HG02798 (cell line): Measurements from ENCODE around the gene TRIM16.
A peak's percentile ranks its signal among the peaks of the same experiment; 100 is the strongest.
"Not testable (repeated sequence)": the region's sequence is repeated elsewhere in the genome, so short reads cannot be mapped to it uniquely, and the experiment has no call there.

Experiments
- ATAC-seq: cut with Tn5 transposase; IDR thresholded peaks from one replicate; pipeline ENCODE4 v1.9.1; 2021; ENCODE audit warnings: mild to moderate bottlenecking; ENCODE audit not compliant: unreplicated experiment, poor library complexity

The TRIM16 gene

DNA sequence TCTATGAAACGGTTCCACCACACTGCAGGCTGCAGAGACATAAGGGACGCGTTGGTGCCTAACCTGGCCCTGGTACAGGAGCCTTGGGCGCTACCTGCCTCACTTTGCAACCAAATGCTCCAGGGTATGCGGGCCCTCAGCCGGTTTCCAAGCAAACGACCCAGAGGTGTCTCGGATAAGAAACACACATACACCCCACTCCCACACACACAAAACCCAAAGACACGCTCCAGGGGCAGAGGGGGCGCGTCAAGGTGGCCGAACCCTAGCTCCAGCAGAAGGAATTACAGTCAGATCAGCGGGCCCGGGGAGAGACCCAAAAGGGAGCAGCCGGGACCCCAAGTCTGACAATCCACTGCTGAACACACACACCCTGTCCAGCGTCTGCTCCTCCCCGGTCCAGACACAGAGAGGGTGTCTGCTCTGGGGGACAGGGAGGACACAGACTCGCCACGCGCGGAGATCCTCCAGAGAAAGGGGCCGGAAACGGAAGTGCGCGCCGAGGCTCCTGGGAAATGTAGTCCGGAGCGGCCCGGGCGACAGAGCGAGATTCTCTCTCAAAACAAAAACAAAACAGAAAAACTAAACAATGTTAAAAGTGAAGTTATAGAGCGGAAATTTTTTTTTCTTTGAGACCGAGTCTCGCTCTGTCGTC lies at the start of gene TRIM16:
TSS of gene TRIM16 (minus strand) at position 488 of the 655 bp plus-strand sequence. CDS start 32,702 bp downstream, outside the sequence.
- ATAC-seq, result peak; percentile 96

DNA sequence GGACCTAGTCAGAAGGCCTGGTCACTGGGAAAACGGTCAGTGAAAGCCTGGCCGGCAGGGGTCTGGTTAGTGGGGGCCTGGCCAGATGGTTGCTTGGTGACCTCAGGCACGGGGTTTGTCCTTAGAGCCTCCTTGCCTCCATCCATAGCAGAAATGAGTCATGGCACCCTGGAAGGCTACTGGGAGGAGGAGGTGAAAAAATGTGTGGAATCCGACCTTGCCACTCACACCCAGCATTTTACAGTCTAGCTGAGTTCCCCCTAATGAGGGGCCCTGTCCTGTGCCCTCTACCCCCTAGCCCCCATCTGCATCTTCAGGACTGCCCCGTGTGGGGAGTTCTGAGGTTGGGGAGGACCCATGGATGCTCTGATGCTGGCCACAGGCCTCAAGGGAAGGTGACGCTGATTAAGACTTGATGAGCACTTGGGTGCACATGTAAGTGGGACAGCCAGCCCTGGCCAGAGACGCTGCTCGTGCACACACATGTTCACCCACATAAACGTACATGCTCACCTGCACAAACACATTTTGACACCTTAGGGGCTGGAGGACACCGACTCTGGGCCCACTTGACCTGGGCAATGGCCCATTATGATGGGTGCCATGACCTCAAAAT lies 49.2 kb upstream of the TRIM16 start:
- ATAC-seq, result not testable (repeated sequence)

DNA sequence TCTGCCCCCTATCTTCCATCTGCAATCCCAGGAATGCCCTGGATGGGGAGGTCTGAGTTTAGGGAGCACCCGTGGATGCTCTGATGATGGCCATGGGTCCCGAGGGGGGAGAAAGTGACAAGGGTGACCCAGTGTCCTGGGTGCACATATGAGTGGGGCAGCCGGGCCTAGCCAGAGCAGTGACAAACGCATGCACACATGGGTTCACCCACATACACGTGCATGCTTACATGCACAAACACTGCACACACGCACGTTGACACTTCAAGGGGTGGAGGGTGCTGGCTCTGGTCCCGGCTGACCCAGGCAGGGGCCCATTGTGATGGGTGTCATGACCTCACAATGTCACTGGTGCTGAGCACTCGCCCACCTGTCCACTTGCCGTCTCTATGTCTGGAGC lies 47.8 kb upstream of the TRIM16 start, which contains the start of gene TBC1D26:
TSS of gene TBC1D26 (plus strand) at position 384 of the 400 bp plus-strand sequence. CDS start 3,066 bp downstream, outside the sequence.
- not testable (repeated sequence) for ATAC-seq

DNA sequence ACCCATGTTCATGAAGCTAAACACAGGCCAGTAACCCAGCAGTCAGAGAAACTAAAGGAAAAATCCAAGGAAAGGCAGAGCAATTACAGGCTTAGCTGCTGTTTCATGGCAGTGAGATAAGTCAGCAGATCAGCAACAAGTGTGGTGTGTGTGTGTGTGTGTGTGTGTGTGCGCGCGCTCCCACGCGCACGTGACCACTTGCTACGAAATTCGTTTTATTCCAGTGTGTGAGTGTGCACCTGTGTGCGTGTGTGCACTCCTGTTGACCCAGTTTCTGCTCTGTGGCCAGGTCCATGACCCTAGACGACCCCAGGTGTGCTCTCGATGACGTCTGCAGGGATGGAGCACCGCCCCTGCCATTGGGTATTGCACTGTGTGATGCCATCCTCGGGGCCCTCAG lies 46.4 kb upstream of the TRIM16 start:
- not testable (repeated sequence) for ATAC-seq

DNA sequence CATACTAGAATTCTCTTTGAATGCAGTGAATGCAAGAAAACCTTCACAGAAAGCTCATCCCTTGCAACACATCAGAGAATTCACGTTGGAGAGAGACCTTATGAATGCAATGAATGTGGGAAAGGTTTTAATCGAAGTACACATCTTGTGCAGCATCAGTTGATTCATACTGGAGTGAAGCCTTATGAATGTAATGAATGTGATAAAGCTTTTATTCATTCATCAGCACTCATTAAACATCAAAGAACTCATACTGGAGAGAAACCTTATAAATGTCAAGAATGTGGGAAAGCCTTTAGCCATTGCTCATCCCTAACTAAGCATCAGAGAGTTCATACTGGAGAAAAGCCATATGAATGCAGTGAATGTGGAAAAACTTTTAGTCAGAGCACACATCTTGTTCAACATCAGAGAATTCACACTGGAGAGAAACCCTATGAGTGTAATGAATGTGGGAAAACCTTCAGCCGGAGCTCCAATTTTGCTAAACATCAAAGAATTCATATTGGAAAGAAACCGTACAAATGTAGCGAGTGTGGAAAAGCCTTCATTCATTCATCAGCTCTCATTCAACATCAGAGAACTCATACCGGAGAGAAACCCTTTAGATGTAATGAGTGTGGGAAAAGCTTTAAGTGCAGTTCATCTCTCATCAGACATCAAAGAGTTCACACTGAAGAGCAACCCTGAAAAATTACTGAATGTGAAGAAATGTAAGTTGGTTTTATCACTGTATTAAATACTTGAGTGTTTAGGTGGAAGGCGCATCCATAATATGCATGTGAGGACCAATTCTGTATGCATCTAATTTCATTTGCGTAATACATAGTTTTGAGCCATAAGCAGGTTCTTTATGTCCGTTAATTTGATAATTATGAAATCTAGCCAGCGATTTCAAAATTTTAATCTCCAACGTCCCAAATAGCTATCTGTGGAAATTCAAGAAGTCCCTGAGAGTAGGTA lies 32.8 kb upstream of the TRIM16 start:
- ATAC-seq, result not testable (repeated sequence)

DNA sequence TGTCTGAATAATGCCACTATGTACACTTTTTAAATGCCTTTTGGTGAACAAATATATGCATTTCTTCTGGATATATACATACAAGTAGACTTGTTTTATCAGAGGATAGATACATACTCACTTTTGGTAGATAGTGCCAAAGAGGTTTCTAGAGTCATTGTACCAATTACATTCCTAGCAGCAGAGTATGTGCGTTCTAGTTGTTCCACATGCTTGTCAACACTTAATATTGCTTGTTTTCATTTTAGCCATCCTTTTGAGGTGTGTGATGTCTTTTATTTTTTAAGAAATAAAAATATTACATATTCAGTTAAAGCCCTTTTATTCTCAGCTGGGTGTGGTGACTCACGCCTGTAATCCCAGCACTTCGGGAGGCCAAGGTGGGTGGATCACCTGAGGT lies 24.8 kb upstream of the TRIM16 start:
- not testable (repeated sequence) for ATAC-seq

DNA sequence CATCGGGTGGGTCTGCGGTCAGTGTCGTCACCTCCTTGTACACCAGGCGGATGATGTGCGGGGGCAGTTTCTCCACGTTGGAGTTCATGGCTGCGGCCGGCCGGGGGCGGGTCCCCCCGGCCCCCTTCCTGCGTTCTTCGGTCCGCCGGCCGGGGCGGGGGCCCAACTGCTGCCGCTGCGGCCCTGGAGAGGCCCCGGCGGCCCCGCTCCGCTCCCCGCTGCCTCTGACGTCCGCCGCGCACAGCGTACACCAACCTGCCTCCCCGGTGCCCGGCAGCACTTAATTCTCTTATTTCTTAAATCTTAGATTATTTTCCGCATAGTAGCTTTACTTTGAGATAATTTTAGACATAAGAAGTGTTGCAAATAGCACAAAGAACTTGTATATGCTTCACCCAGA lies 20.7 kb upstream of the TRIM16 start:
- ATAC-seq, result not testable (repeated sequence)

DNA sequence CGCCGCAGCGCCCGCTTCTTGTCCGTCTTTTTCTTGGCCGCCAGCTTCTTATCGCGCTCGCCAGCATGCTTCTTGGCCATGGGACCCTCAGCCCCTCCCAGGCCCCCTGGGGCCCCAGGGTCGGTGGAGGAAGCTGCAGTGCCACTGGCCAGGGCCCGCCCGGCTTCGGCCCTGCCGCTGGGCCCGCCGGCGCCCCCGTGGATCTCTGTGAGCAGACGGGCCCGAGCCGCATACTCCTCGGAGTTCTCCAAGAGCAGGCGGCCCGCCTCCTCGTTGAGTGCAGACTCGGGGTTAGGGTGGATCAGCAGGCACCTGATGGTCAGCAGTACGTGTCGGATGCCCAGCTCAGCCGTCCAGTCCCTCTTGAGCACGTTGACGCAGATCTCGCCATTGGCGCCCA lies 20.1 kb upstream of the TRIM16 start:
- not testable (repeated sequence) for ATAC-seq

DNA sequence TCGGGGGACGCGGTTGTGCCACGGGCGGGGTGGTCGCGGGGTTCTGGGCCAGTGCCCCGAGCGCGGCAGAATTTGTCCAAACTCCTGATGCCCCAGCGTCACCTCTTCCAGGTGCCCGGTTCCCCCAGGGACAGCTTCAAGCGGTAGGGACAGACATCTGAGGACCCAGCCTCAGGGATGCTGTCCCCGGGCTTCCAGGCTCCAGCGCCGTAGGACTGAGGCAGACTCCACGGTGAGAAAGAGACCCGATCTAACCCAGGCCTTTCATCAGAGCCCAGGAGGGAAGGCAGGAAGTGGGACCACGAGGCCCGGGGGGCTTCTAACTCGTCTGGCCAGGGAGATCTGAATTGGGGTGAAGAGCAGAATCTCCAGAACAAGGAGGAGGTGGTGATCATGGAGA lies 15.8 kb upstream of the TRIM16 start:
- not testable (repeated sequence) for ATAC-seq

DNA sequence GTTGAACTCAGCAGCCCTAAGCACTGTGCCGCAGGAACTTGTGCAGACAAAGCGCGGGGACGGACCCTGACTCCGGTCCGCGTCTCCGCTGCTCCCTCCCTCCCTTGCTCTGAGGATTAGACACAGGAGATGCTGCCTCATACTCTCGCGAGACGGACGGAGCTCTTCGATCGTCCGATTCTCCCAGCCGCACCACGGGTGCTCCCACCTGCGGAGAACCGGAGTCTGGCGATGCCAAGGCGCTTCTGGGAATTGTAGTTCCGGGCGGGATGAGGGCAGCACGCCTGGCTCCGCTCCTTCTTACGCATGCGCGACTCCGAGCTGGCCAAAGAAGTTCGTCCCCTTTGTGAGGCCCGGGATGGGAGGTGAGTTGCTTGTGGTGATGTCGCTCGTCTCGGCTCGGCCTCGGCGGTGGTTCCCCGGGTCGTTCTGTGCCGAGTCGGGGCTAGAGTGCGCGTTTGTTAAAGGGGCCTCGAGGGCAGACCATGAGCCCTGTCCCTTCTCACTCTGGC lies 15.4 kb upstream of the TRIM16 start, which contains the start of gene ZNF286A:
TSS of gene ZNF286A (plus strand) at position 340 of the 512 bp plus-strand sequence. CDS start 578 bp downstream, outside the sequence.
- peak; percentile 96 for ATAC-seq

DNA sequence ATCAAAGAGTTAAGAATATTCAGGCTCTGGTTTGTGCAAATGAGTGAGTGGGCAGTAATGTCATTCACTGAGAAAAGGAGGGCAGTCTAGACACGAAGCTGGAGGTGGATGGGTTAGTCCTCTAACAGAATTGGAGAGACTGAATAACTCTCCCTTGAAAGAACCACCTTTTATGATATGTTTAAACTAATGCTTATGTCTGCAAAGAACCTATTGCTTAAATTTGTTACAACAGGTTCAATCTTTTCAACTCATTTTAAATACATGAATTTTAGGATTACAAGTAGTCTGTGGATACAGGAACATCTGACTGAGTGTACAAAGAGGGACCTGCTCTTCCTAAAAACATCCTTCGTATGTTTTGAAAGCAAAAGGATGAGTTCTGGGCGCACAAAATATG lies 14.9 kb upstream of the TRIM16 start:
- ATAC-seq, result not testable (repeated sequence)

DNA sequence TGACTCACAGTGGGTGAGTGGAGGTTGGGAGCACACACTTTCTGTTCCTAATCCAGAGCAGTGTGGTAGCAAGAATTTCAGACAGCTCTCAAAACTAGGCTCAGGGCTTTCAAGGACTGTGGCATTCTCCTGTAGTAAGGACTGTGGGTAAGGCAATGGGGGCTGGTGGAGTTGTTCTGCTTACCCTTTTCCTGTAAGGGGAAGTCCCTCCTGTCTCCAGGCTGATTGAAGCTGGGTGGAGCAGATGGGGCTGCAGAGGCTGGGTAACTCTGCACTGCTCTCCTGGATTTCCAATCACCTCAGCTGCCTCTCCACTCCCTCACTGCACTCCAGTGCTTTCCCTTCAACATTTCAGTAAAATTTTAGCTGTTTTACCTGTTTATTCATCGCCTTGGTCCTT lies 3.4 kb upstream of the TRIM16 start:
- ATAC-seq, result not testable (repeated sequence)

DNA sequence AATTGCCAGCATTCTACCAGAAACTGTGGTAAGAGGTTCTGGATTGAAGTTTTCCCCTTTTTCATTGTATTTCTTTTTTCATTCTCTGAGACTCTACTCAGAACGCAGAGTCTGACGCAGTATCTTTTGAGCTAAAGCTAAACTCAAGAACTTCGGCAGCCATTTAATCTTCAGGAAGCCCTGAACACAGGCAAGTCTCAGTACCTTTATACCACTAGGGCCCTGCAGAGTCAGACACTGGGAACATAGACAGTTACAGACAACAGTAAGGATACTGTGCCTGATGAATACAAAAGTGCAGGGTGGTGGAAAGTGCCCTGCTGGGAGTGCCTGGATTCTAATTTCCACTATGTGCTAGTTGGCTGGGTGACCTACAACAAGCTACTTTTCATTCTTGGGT lies 976 bp downstream of the TRIM16 start:
- not testable (repeated sequence) for ATAC-seq

DNA sequence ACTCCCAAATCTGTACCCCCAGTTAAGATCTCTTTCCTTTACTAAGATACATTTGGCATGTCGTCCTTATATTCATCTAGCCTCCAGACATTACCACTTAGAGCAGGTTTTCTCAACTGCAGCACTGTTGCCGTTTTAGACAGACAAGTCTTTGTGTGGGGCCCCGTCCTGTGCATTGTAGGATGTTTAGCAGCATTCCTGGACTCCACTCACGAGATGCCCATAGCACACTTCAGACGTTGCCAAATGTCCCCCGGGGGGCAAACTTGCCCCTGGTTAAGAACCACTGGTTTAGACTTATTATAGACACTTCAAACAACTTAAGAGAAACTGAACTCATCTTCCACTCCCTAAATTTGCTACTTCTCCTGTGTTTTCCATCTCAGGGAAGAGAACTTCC lies 8.1 kb downstream of the TRIM16 start:
- not testable (repeated sequence) for ATAC-seq

DNA sequence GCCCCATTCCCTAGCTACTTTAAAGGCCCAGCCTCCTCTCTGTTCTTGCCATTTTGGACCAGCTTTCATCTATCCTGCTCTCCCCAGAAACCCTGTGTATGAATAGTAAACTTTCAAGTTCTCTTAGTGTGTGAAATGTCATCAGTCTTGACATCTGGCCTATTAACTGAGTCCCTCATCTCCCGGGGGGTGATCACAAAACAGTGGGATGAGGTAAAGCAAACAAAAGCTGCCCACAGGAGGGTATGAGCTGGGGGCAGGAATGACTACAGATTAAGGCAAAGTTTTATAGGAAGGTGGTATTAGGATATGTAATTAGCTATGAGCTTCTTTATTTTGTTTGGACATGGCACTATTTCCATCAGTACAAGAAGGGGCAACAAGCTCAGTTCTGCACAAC lies 9.5 kb downstream of the TRIM16 start:
- ATAC-seq, result not testable (repeated sequence)

DNA sequence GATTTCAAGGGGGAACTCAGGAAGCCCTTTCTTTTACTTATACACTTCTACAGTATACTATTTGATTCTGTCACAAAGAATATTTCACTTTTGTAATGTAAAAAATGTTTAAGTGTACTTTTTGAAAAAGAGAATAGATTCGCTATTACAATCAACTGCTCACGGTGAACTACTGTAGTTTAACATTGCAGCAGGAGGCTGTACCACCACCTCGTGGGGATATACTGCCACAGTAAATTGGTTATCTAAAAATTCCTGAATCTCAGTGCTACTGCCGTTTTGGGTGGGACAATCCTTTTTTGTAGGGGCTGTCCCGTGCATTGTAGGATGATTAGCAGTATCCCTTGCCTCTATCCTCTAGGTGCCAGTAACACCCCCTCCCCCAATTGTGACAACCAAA lies 14.6 kb downstream of the TRIM16 start:
- not testable (repeated sequence) for ATAC-seq

DNA sequence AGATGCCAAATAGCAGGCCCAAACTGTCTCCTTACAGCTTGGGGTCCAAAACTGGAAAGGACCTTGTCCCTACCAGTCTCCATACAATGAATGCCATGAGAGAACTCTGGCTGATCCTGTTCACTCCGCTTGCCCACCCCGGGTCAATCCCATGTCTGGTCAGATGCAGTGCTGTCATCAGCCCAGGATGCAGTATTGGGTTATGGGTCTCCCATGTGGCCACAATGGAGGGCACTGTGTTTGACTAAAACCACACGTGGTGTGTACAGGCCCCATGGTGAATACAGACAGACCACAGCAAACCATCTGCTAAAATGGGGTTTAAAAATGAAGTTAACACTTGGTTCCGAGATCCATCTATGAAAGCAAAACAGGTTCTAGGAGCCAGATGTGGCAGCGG lies 20.4 kb downstream of the TRIM16 start:
- ATAC-seq, result no peak

DNA sequence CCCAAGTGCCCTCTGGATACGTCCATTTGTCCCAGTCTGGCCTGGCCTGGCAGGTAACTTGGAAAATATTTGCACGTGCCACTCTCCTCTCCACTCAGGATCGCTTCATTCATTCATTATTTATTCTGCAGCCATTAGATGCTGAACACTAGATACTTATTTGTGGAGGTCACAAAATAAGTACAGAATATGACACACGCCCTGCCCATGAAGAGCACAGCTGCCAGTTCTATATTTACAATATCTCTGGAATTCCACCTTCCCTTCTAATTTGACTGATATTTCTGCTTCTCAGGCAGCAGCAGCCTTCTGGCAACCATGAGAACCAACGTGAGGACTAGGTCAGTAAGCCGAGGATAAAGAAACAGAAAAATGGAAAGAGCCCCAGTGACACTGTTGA lies 20.9 kb downstream of the TRIM16 start:
- no peak for ATAC-seq

DNA sequence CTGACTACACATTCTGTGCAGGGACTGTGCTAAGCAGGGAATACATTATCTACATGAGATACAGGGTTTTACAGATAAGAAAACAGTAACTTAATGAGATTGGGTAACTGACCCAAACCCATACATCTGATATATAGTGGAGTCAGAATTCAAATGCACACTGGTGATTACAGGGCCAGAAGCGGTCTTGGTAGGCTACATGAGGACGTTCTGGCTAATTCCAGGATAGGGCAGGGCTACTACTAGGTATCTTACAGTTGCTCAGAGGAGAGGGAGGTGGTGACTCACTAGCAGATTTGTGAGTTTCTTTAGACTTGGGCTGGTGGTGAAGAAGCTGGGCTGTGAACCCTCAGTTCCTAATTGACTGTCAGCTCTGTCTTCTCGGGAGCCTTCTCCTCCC lies 21.4 kb downstream of the TRIM16 start:
- no peak for ATAC-seq

DNA sequence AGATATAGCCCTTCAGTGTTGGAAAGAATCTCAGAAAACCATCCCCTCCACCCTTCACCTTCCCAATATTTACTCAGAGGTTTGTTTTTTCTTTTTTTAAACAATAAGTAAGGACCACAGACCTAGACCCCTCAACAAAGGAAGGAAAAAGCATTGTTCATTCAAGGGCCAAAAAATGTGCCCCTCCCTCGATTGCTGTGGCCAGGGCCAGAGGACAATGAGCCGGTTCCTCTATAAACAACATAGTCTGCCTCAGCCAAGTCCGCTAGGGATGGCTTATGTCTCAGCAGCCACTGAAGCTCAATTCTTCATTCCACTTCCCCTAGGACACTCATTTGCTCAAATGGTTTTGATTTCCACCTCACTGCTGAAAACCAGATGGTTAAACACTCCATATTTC lies 24.0 kb downstream of the TRIM16 start:
- no peak for ATAC-seq
